Measurements from ENCODE around the gene PFKFB2.

DNA sequence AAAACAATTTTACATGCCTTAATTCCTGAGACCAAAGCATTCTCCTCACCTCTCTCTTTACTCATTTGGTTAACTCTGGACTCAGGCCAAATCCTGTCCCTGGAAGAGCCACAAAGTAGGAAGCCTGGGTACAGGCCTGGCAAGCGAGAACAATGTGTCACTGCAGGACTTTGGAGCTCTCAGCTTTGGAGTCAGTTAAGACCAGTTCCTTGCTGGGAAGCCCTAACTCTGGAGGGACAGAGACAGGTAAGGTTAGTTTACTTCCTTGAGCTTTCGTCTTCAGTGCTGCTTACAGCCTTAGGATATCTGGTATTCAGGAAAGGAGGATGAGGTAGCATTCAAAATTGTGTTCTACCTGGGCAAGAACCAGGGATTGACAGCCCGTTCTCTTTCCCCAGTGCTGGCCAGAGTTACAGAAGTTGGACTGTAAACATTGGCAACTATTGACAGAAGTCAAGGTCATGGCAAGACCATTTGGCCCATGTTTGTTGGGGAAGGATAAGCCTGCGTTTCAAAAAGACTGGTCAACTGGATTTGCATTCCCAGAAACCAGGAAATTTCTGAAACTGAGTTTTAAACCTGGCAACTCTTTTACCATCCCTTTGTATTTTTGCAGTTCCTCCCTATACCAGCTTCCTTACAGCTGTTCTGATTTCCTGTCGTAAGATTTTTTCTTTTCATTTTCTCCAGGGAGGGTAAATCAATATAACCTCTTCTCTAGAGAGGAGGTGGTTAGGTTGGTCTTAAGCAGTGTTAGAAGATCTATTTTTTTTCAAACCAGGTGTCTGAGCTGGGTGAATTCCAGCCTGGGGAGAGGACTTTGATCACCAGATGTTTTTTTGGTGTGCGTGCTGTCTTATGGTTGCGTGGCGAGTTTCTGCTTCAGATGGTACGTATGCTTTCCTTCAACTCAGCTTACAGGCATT is 35.9 kb downstream of the PFKFB2 start, which contains the start of gene C4BPB:
- TF ChIP-seq, protein P1, sequence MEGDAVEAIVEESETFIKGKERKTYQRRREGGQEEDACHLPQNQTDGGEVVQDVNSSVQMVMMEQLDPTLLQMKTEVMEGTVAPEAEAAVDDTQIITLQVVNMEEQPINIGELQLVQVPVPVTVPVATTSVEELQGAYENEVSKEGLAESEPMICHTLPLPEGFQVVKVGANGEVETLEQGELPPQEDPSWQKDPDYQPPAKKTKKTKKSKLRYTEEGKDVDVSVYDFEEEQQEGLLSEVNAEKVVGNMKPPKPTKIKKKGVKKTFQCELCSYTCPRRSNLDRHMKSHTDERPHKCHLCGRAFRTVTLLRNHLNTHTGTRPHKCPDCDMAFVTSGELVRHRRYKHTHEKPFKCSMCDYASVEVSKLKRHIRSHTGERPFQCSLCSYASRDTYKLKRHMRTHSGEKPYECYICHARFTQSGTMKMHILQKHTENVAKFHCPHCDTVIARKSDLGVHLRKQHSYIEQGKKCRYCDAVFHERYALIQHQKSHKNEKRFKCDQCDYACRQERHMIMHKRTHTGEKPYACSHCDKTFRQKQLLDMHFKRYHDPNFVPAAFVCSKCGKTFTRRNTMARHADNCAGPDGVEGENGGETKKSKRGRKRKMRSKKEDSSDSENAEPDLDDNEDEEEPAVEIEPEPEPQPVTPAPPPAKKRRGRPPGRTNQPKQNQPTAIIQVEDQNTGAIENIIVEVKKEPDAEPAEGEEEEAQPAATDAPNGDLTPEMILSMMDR (IDR thresholded peaks at IDR 0.05; ENCODE audit: low read length), result no peak
- no peak for TF ChIP-seq EZH2 (optimal IDR thresholded peaks at IDR 0.05; ENCODE audit: low read depth, low read length)
